ENCODE measurements around the gene NUBP2. TPM values are rescaled to one million over a fixed set of nuclear protein-coding genes. Genes with fewer than 3 reads are reported as not detected.

The NUBP2 gene
- total RNA-seq, 1 donor, result 56.1 TPM

GRCh38 chr16:1772908-1773702, 9.7 kb upstream of the NUBP2 start, which contains the start of gene MRPS34:
TSS of gene MRPS34 (minus strand) at chr16:1773134. CDS start at chr16:1773119, 15 bp downstream.
- TF ChIP-seq CTCF (IDR thresholded peaks at IDR 0.05; ENCODE audit: extremely low read depth, low read depth, low read length), result peak; percentile 57
- peaks cover 36% of the 10 kb centered on the region for H4K20me1 ChIP-seq (ENCODE audit: insufficient read depth, low read length)

GRCh38 chr16:1773703-1774447, 8.9 kb upstream of the NUBP2 start:
- no peaks in the 10 kb centered on the region for H3K27me3 ChIP-seq (ENCODE audit: insufficient read depth, low read length)
- H3K4me1 ChIP-seq (ENCODE audit: insufficient read depth, low read length), result peaks cover 27% of the 10 kb centered on the region
- peak overlapping the region; percentile 65 for H3K27ac ChIP-seq (ENCODE audit: low read depth, low read length)
- peak overlapping the region; percentile 47 for H2AFZ ChIP-seq (ENCODE audit: low read length)
- H3K36me3 ChIP-seq (ENCODE audit: insufficient read depth, low read length), result peaks cover 25% of the 10 kb centered on the region
- peaks cover 43% of the 10 kb centered on the region for H3K79me2 ChIP-seq (ENCODE audit: insufficient read depth, low read length)
- no peaks in the 10 kb centered on the region for H3K9me3 ChIP-seq (ENCODE audit: low read depth, low read length)
- peak overlapping the region; percentile 97 for H3K4me2 ChIP-seq (ENCODE audit: insufficient read depth, low read length)
- peaks cover 36% of the 10 kb centered on the region for H4K20me1 ChIP-seq (ENCODE audit: insufficient read depth, low read length)
- peak; percentile 97 for DNase-seq (ENCODE audit: insufficient read length, low spot score, missing footprints)
- no peak for TF ChIP-seq CTCF (IDR thresholded peaks at IDR 0.05; ENCODE audit: extremely low read depth, low read depth, low read length)
- H3K4me3 ChIP-seq (ENCODE audit: insufficient read depth, low read length), result peak overlapping the region; percentile 88

More at GRCh38 chr16:1772908-1773702, 9.7 kb upstream of the NUBP2 start, which contains the start of gene MRPS34:
- H3K4me1 ChIP-seq (ENCODE audit: insufficient read depth, low read length), result peaks cover 27% of the 10 kb centered on the region
- H3K4me2 ChIP-seq (ENCODE audit: insufficient read depth, low read length), result peak within 1 kb of the TSS; percentile 97
- peak within 1 kb of the TSS; percentile 65 for H3K27ac ChIP-seq (ENCODE audit: low read depth, low read length)
- peak within 1 kb of the TSS; percentile 88 for H3K4me3 ChIP-seq (ENCODE audit: insufficient read depth, low read length)
- H3K9me3 ChIP-seq (ENCODE audit: low read depth, low read length), result no peaks in the 10 kb centered on the region
- peak; percentile 99 for DNase-seq (ENCODE audit: insufficient read length, low spot score, missing footprints)
- H3K36me3 ChIP-seq (ENCODE audit: insufficient read depth, low read length), result peaks cover 30% of the 10 kb centered on the region
- H3K27me3 ChIP-seq (ENCODE audit: insufficient read depth, low read length), result no peaks in the 10 kb centered on the region
- H2AFZ ChIP-seq (ENCODE audit: low read length), result peak within 1 kb of the TSS; percentile 47
- peaks cover 43% of the 10 kb centered on the region for H3K79me2 ChIP-seq (ENCODE audit: insufficient read depth, low read length)

GRCh38 chr16:1774448-1774780, 8.3 kb upstream of the NUBP2 start:
- Histone ChIP-seq H3K4me3 (ENCODE audit: insufficient read depth, low read length) (peak overlapping the region; percentile 88), H3K27me3 (ENCODE audit: insufficient read depth, low read length) (no peaks in the 10 kb centered on the region), H3K36me3 (ENCODE audit: insufficient read depth, low read length) (peaks cover 23% of the 10 kb centered on the region)

More at GRCh38 chr16:1774448-1774780, 8.3 kb upstream of the NUBP2 start:
- TF ChIP-seq CTCF (IDR thresholded peaks at IDR 0.05; ENCODE audit: extremely low read depth, low read depth, low read length), result no peak
- H3K27ac ChIP-seq (ENCODE audit: low read depth, low read length), result no peak overlapping the region
- H3K9me3 ChIP-seq (ENCODE audit: low read depth, low read length), result no peaks in the 10 kb centered on the region
- peaks cover 27% of the 10 kb centered on the region for H3K4me1 ChIP-seq (ENCODE audit: insufficient read depth, low read length)
- DNase-seq (ENCODE audit: insufficient read length, low spot score, missing footprints), result no peak
- H3K4me2 ChIP-seq (ENCODE audit: insufficient read depth, low read length), result peak overlapping the region; percentile 97
- H4K20me1 ChIP-seq (ENCODE audit: insufficient read depth, low read length), result peaks cover 40% of the 10 kb centered on the region
- peaks cover 43% of the 10 kb centered on the region for H3K79me2 ChIP-seq (ENCODE audit: insufficient read depth, low read length)
- H2AFZ ChIP-seq (ENCODE audit: low read length), result no peak overlapping the region

Data from osteoblast (primary cell).